A549 (cell line): ENCODE measurements around the gene SLC66A2. TPM values are rescaled to one million over a fixed set of nuclear protein-coding genes. Genes with fewer than 3 reads are reported as not detected.

Source experiments
- ATAC-seq, 2 experiments: fragments of 200-7000 bp in 1 of 2; fragments of >200 bp in 1 of 2; cut with Nextera tagmentation in 1 of 2; cut with Tn5 transposase in 1 of 2; 3 replicates each; pipeline versions ENCODE4 v1.8.0 to v1.9.1; 2018 to 2020; ENCODE audit warnings: mild to moderate bottlenecking in 1 of 2, moderate library complexity in 1 of 2
- CTCF ChIA-PET: fragments of 300-600 bp; sonication (Branson Sonifier 250); formaldehyde crosslinking; extraction: SDS; loops from one replicate; lab custom pipeline; 2021; ENCODE audit warnings: antibody characterized with exemption, inconsistent platforms; lab: Yijun Ruan, JAX
- POLR2A ChIA-PET: fragments of 350-600 bp; formaldehyde crosslinking; extraction: SDS; loops from one replicate; lab custom pipeline; 2021; ENCODE audit warnings: antibody characterized with exemption, inconsistent platforms; lab: Yijun Ruan, JAX
- DNase-seq, 2 experiments: peaks; one replicate each; pipeline versions ENCODE4 v3.0.0 to v3.0.0-alpha.2; 2011 to 2016; ENCODE audit warnings: low read depth in 1 of 2, low spot score in 1 of 2
- FAIRE-seq: peaks from 2 replicates; lab custom pipeline; 2011; peaks lifted over from hg19 to GRCh38; lab: Jason Lieb, UNC
- H3K27ac ChIP-seq, 2 experiments: fragments of >200 bp; sonication (Bioruptor Twin); formaldehyde crosslinking; 3 replicates each; pipeline ENCODE4 v1.5.1; 2016 to 2017
- H3K4me1 ChIP-seq: fragments of >200 bp; sonication (Bioruptor Twin); formaldehyde crosslinking; 3 replicates; pipeline ENCODE4 v1.6.1; 2016
- H3K4me2 ChIP-seq: fragments of >200 bp; sonication (Bioruptor Twin); formaldehyde crosslinking; 3 replicates; pipeline ENCODE4 v1.6.1; 2016
- H3K4me3 ChIP-seq: fragments of >200 bp; sonication (Bioruptor Twin); formaldehyde crosslinking; 3 replicates; pipeline ENCODE4 v1.5.1; 2016
- H3K9me3 ChIP-seq: fragments of >200 bp; sonication (Bioruptor Twin); formaldehyde crosslinking; 3 replicates; pipeline ENCODE4 v1.6.1; 2016
- CBX2 ChIP-seq: fragments of 200-600 bp; sonication (generic); IDR thresholded peaks from 2 replicates; pipeline ENCODE4 v1.6.1; 2016; ENCODE audit warnings: low read depth, mild to moderate bottlenecking, borderline replicate concordance
- CBX8 ChIP-seq: fragments of 200-600 bp; sonication (generic); IDR thresholded peaks from 2 replicates; pipeline ENCODE4 v1.6.1; 2016
- CHD4 ChIP-seq: fragments of 200-600 bp; sonication (generic); IDR thresholded peaks from 2 replicates; pipeline ENCODE4 v1.6.1; 2016; ENCODE audit warnings: antibody characterized with exemption, mild to moderate bottlenecking, borderline replicate concordance
- EHMT2 ChIP-seq: fragments of 200-600 bp; sonication (generic); IDR thresholded peaks from 2 replicates; pipeline ENCODE4 v1.6.1; 2016; ENCODE audit warnings: antibody characterized with exemption, low read depth, mild to moderate bottlenecking, moderate library complexity
- EP300 ChIP-seq, 2 experiments: fragments of >200 bp; sonication (Bioruptor Twin); formaldehyde crosslinking; IDR thresholded peaks; 2 replicates in 1 of 2; 3 replicates in 1 of 2; pipeline ENCODE4 v1.6.1; 2016 to 2017
- ESRRA ChIP-seq: fragments of 150-350 bp; IDR thresholded peaks from 2 replicates; pipeline ENCODE4 v1.6.1; 2014; ENCODE audit warnings: mild to moderate bottlenecking, low read length, borderline replicate concordance
- FOSB ChIP-seq: fragments of 250-450 bp; sonication (Bioruptor Pico); IDR thresholded peaks from 2 replicates; pipeline ENCODE4 v1.5.0; 2020; ENCODE audit warnings: mild to moderate bottlenecking, moderate library complexity
- FOXS1 ChIP-seq: fragments of 250-450 bp; sonication (Bioruptor Pico); IDR thresholded peaks from 2 replicates; pipeline ENCODE4 v1.5.0; 2020; ENCODE audit warnings: mild to moderate bottlenecking, moderate library complexity
- HDAC2 ChIP-seq: fragments of 200-600 bp; sonication (generic); IDR thresholded peaks from 2 replicates; pipeline ENCODE4 v1.6.1; 2016
- HEYL ChIP-seq: fragments of 250-450 bp; sonication (Bioruptor Pico); IDR thresholded peaks from 2 replicates; pipeline ENCODE4 v1.8.0; 2021; ENCODE audit warnings: mild to moderate bottlenecking, moderate library complexity
- HOXB13 ChIP-seq: fragments of 250-450 bp; sonication (Bioruptor Pico); IDR thresholded peaks from 2 replicates; pipeline ENCODE4 v1.5.0; 2020; ENCODE audit warnings: low read depth, mild to moderate bottlenecking, moderate library complexity
- JUN ChIP-seq, 2 experiments: fragments of >200 bp; sonication (Bioruptor Twin); formaldehyde crosslinking; IDR thresholded peaks; 2 replicates in 1 of 2; 3 replicates in 1 of 2; pipeline ENCODE4 v1.6.1; 2016 to 2017
- KDM5A ChIP-seq: fragments of 200-600 bp; sonication (generic); IDR thresholded peaks from 2 replicates; pipeline ENCODE4 v1.6.1; 2016; ENCODE audit warnings: antibody characterized with exemption, mild to moderate bottlenecking
- MAZ ChIP-seq: fragments of 150-350 bp; IDR thresholded peaks from 2 replicates; pipeline ENCODE4 v1.6.1; 2014; ENCODE audit warnings: antibody characterized with exemption, low read depth, low read length, borderline replicate concordance
- MYC ChIP-seq: IDR thresholded peaks from 2 replicates; pipeline ENCODE4 v1.6.1; 2012; ENCODE audit warnings: mild to moderate bottlenecking, inconsistent platforms, low read length, improper control_type of control experiment, borderline replicate concordance
- NR3C1 ChIP-seq: fragments of >200 bp; sonication (Bioruptor Twin); formaldehyde crosslinking; IDR thresholded peaks from 3 replicates; pipeline ENCODE4 v1.6.1; 2017
- PHF8 ChIP-seq: fragments of 200-600 bp; sonication (generic); IDR thresholded peaks from 2 replicates; pipeline ENCODE4 v1.6.1; 2016; ENCODE audit warnings: low read depth, mild to moderate bottlenecking, antibody characterized with exemption, moderate library complexity, borderline replicate concordance
- POLR2A ChIP-seq: IDR thresholded peaks from 2 replicates; pipeline ENCODE4 v1.6.1; 2012; ENCODE audit warnings: mild to moderate bottlenecking, low read length
- RAD21 ChIP-seq, 2 experiments: fragments of >200 bp in 1 of 2; sonication (Bioruptor Twin) in 1 of 2; formaldehyde crosslinking in 1 of 2; IDR thresholded peaks in 1 of 2; conservative IDR thresholded peaks in 1 of 2; 2 replicates in 1 of 2; 3 replicates in 1 of 2; pipeline ENCODE4 v1.6.1; 2012 to 2018; ENCODE audit warnings: inconsistent platforms in 1 of 2
- RARB ChIP-seq: fragments of 250-450 bp; sonication (Bioruptor Pico); IDR thresholded peaks from 2 replicates; pipeline ENCODE4 v1.8.0; 2021; ENCODE audit warnings: mild to moderate bottlenecking, moderate library complexity
- RFX5 ChIP-seq: fragments of 450-650 bp; IDR thresholded peaks from 2 replicates; pipeline ENCODE4 v1.7.1; 2014; ENCODE audit warnings: antibody characterized with exemption, mild to moderate bottlenecking, moderate library complexity
- SMC3 ChIP-seq: fragments of >200 bp; sonication (Bioruptor Twin); formaldehyde crosslinking; IDR thresholded peaks from 3 replicates; pipeline ENCODE4 v1.6.1; 2018; ENCODE audit warnings: inconsistent platforms
- TP53 ChIP-seq: fragments of 250-450 bp; sonication (Bioruptor Pico); IDR thresholded peaks from 2 replicates; pipeline ENCODE4 v1.5.0; 2021; ENCODE audit warnings: mild to moderate bottlenecking, moderate library complexity
- ZC3H11A ChIP-seq: fragments of 450-650 bp; IDR thresholded peaks from 2 replicates; pipeline ENCODE4 v1.6.1; 2014; ENCODE audit warnings: antibody characterized with exemption, mild to moderate bottlenecking
- ZFP36 ChIP-seq: fragments of 450-650 bp; IDR thresholded peaks from 2 replicates; pipeline ENCODE4 v1.6.1; 2014; ENCODE audit warnings: borderline replicate concordance; ENCODE audit not compliant: partially characterized antibody
- WGBS: methylation state at CpG from one replicate; pipeline ENCODE4 v1.1.6; 2017; ENCODE audit errors: missing lambda C conversion rate; 5-methylcytosine and 5-hydroxymethylcytosine counted together
- polyA plus RNA-seq, 4 experiments: library from polyadenylated mRNA; depleted of rRNA in 3 of 4; stranded (reverse); fragments of >200 nt; fragmentation: RNase III in 1 of 4; extraction: RNeasy Plus Mini Kit Qiagen cat#74134 plus additional on column Dnase treatment in 1 of 4; gene quantifications; 2 replicates in 3 of 4; 3 replicates in 1 of 4; pipeline ENCODE4 v1.2.3, GENCODE V29; 2011 to 2017
- TF ChIP-seq, protein P1 (sequence below): fragments of 450-650 bp; IDR thresholded peaks from 2 replicates; pipeline ENCODE4 v1.6.1; 2014; ENCODE audit warnings: antibody characterized with exemption
- TF ChIP-seq, protein P2 (sequence below): fragments of >200 bp; sonication (Bioruptor Twin); formaldehyde crosslinking; IDR thresholded peaks from 3 replicates; pipeline ENCODE4 v1.6.1; 2016
- TF ChIP-seq, protein P3 (sequence below): fragments of >200 bp; sonication (Bioruptor Twin); formaldehyde crosslinking; IDR thresholded peaks from 2 replicates; pipeline ENCODE4 v1.6.1; 2016
- TF ChIP-seq, protein P4 (sequence below): IDR thresholded peaks from 2 replicates; pipeline ENCODE4 v1.6.1; 2012
- TF ChIP-seq, protein P5 (sequence below): IDR thresholded peaks from 2 replicates; pipeline ENCODE4 v1.6.1; 2012; ENCODE audit warnings: low read depth, borderline replicate concordance

The SLC66A2 gene
- polyA plus RNA-seq, 2 of the 4 experiments (the other 2 are of a cell fraction): 4.8 to 11.5 TPM

DNA sequence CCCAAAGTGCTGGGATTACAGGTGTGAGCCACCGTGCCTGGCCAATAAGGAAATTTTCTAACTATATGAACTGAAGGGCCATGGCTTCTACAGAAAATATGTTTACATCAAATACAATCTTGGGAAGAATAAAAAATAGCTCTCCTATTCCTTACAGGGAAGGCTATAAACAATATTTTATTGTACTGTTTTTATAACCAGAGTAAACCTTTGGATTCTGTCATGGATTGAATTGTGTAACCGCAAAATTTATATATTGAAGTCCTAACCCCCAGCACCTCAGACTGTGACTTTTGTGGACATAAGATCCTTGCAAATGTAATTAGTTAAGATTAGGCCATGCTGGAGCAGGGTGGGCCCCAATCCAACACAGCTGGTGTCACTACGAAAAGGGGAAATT is 21.3 kb upstream of the SLC66A2 start:
- no peak overlapping the region for H3K4me2 ChIP-seq
- ChIA-PET POLR2A (no interaction called here), CTCF (interaction anchor here (1.7 to 1.9 kb wide), 2 partner anchors 9 to 13 kb away, joined by 5 to 6 read pairs; no protein-coding TSS in a partner anchor)
- ATAC-seq: no peak
- H3K4me3 ChIP-seq: no peak overlapping the region
- no peaks in the 10 kb centered on the region for H3K9me3 ChIP-seq
- no peak for FAIRE-seq
- H3K4me1 ChIP-seq: no peaks in the 10 kb centered on the region
- H3K27ac ChIP-seq: no peak overlapping the region
- WGBS: 89% methylated on average over 3 of the region's 3 CpGs
- no peak for DNase-seq
- no peak for TF ChIP-seq EP300 (IDR thresholded peaks at IDR 0.05)
- TF ChIP-seq CHD4: no peak
- no peak for TF ChIP-seq HOXB13 (CRISPR knock-in tag)
- TF ChIP-seq PHF8: no peak
- TF ChIP-seq NR3C1: no peak
- TF ChIP-seq ZFP36: no peak
- TF ChIP-seq RFX5: no peak
- no peak for TF ChIP-seq RARB (CRISPR knock-in tag)
- TF ChIP-seq MYC: no peak
- TF ChIP-seq, protein P1, sequence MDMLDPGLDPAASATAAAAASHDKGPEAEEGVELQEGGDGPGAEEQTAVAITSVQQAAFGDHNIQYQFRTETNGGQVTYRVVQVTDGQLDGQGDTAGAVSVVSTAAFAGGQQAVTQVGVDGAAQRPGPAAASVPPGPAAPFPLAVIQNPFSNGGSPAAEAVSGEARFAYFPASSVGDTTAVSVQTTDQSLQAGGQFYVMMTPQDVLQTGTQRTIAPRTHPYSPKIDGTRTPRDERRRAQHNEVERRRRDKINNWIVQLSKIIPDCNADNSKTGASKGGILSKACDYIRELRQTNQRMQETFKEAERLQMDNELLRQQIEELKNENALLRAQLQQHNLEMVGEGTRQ: no peak
- no peak for TF ChIP-seq SMC3
- TF ChIP-seq FOXS1 (CRISPR knock-in tag): no peak
- TF ChIP-seq CBX8: no peak
- no peak for TF ChIP-seq EHMT2
- TF ChIP-seq JUN (IDR thresholded peaks at IDR 0.05): no peak
- TF ChIP-seq ESRRA: no peak

DNA sequence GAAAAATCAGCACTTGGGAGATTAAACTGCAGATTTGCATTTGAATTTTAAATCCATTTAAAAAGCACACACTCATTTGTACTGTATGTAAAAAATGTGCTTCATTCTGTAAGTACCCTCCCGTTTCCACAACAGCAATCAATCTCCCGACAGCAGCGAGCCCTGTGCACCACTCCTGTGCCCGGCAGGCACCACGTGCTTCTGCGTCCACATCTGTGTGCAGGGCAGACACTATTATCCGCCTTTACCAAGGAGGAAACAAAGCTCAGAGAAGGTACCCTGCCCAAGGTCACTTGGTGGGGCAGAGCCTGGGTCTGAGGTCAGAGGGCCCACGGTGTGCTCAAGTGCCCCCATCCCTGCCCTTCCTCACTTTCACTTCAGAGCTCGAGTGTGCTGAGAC is 20.5 kb upstream of the SLC66A2 start:
- ChIA-PET CTCF (interaction anchor here (1.7 to 1.9 kb wide), 2 partner anchors 10 to 13 kb away, joined by 5 to 6 read pairs; no protein-coding TSS in a partner anchor), POLR2A (no interaction called here)
- H3K9me3 ChIP-seq: no peaks in the 10 kb centered on the region
- no peaks in the 10 kb centered on the region for H3K4me1 ChIP-seq
- H3K4me2 ChIP-seq: no peak overlapping the region
- DNase-seq (no peak), ATAC-seq (no peak), FAIRE-seq (no peak)
- TF ChIP-seq MAZ (no peak), POLR2A (no peak), HDAC2 (no peak)
- TF ChIP-seq, protein P2, sequence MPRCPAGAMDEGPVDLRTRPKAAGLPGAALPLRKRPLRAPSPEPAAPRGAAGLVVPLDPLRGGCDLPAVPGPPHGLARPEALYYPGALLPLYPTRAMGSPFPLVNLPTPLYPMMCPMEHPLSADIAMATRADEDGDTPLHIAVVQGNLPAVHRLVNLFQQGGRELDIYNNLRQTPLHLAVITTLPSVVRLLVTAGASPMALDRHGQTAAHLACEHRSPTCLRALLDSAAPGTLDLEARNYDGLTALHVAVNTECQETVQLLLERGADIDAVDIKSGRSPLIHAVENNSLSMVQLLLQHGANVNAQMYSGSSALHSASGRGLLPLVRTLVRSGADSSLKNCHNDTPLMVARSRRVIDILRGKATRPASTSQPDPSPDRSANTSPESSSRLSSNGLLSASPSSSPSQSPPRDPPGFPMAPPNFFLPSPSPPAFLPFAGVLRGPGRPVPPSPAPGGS: no peak
- WGBS: 89% methylated on average over 9 of the region's 9 CpGs
- H3K4me3 ChIP-seq: no peak overlapping the region
- no peak overlapping the region for H3K27ac ChIP-seq

DNA sequence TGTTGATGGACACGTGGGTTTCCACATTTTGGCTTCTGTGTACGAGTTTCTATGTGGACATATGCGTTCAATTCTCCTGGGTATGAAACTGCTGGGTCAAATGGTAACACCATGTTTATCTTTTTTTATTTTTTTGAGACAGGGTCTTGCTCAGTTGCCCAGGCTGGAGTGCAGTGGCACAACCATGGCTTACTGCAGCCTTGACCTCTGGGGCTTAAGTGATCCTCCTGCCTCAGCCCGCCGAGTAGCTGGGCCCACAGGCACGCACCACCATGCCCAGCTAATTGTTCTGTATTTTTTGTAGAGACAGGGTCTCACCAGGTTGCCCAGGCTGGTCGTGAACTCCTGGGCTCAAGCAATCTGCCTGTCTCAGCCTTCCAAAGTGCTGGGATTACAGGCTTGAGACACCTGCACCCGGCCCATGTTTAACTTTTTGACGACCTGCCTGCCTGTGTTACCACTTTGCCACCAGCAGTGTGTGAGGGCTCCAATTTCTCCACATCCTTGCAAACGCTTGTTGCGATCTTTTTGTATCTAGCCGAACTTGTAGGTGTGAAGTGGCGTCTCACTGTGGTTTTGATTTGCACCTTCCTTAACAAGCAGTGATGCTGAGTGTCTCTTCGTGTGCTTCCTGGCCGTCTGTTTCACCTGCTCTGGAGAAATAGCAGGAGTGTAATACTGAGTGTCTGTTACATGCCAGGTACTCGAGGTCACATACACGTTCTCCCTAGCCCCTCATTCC is 19.9 kb upstream of the SLC66A2 start:
- no peaks in the 10 kb centered on the region for H3K9me3 ChIP-seq
- ChIA-PET POLR2A (no interaction called here), CTCF (no interaction called here)
- H3K4me1 ChIP-seq: no peaks in the 10 kb centered on the region
- H3K27ac ChIP-seq: no peak overlapping the region
- H3K4me3 ChIP-seq: no peak overlapping the region
- no peak for DNase-seq
- ATAC-seq: no peak
- no peak for TF ChIP-seq EHMT2
- no peak for TF ChIP-seq MAZ
- no peak for TF ChIP-seq TP53
- TF ChIP-seq CHD4: no peak
- no peak for TF ChIP-seq RAD21 (conservative IDR thresholded peaks at IDR 0.05 in 1 of 2, IDR thresholded peaks at IDR 0.05 in 1 of 2)
- no peak for TF ChIP-seq HEYL (CRISPR knock-in tag)
- no peak for TF ChIP-seq CBX2
- TF ChIP-seq FOXS1 (CRISPR knock-in tag): no peak
- no peak for TF ChIP-seq HOXB13 (CRISPR knock-in tag)
- TF ChIP-seq CBX8: no peak
- no peak for TF ChIP-seq HDAC2
- no peak for TF ChIP-seq ZC3H11A
- TF ChIP-seq, protein P3, sequence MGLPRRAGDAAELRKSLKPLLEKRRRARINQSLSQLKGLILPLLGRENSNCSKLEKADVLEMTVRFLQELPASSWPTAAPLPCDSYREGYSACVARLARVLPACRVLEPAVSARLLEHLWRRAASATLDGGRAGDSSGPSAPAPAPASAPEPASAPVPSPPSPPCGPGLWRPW: no peak
- TF ChIP-seq, protein P4, sequence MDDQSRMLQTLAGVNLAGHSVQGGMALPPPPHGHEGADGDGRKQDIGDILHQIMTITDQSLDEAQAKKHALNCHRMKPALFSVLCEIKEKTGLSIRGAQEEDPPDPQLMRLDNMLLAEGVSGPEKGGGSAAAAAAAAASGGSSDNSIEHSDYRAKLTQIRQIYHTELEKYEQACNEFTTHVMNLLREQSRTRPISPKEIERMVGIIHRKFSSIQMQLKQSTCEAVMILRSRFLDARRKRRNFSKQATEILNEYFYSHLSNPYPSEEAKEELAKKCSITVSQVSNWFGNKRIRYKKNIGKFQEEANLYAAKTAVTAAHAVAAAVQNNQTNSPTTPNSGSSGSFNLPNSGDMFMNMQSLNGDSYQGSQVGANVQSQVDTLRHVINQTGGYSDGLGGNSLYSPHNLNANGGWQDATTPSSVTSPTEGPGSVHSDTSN: no peak
- TF ChIP-seq FOSB (CRISPR knock-in tag): no peak
- TF ChIP-seq PHF8: no peak
- no peak for TF ChIP-seq POLR2A
- TF ChIP-seq KDM5A: no peak
- TF ChIP-seq, protein P5, sequence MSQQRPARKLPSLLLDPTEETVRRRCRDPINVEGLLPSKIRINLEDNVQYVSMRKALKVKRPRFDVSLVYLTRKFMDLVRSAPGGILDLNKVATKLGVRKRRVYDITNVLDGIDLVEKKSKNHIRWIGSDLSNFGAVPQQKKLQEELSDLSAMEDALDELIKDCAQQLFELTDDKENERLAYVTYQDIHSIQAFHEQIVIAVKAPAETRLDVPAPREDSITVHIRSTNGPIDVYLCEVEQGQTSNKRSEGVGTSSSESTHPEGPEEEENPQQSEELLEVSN: no peak
- 90% methylated on average over 17 of the region's 17 CpGs for WGBS
- FAIRE-seq: no peak
- H3K4me2 ChIP-seq: no peak overlapping the region
